SK-N-SH (cell line): ENCODE measurements around the gene DHRS4L2.
"Not testable (repeated sequence)": the region's sequence is repeated elsewhere in the genome, so short reads cannot be mapped to it uniquely, and the experiment has no call there.

Experiments used
- CHD2 ChIP-seq: fragments of 150-350 bp; IDR thresholded peaks from 2 replicates; pipeline ENCODE4 v1.6.1; 2018; ENCODE audit warnings: low read length; ENCODE audit not compliant: partially characterized antibody
- EP300 ChIP-seq, 2 experiments: IDR thresholded peaks; 2 replicates each; pipeline versions ENCODE4 v1.4.0 to v1.6.1; 2012; ENCODE audit warnings: borderline replicate concordance in 1 of 2, low read depth in 1 of 2, low read length in 1 of 2
- FOXM1 ChIP-seq: IDR thresholded peaks from 2 replicates; pipeline ENCODE4 v1.4.0; 2012; ENCODE audit warnings: low read depth, mild to moderate bottlenecking
- MXI1 ChIP-seq: IDR thresholded peaks from 2 replicates; pipeline ENCODE4 v1.6.1; 2012; ENCODE audit warnings: mild to moderate bottlenecking, low read depth, low read length, improper control_type of control experiment
- NFIC ChIP-seq: IDR thresholded peaks from 2 replicates; pipeline ENCODE4 v1.4.0; 2012; ENCODE audit warnings: borderline replicate concordance
- NRF1 ChIP-seq: IDR thresholded peaks from 2 replicates; pipeline ENCODE4 v1.6.1; 2012; ENCODE audit warnings: low read depth, mild to moderate bottlenecking, low read length
- POLR2AphosphoS5 ChIP-seq: IDR thresholded peaks from 2 replicates; pipeline ENCODE4 v1.6.1; 2012; ENCODE audit warnings: low read depth, low read length
- RAD21 ChIP-seq: IDR thresholded peaks from 2 replicates; pipeline ENCODE4 v1.6.1; 2012; ENCODE audit warnings: mild to moderate bottlenecking, low read length
- TAF1 ChIP-seq: IDR thresholded peaks from 2 replicates; pipeline ENCODE4 v1.6.1; 2012; ENCODE audit warnings: low read depth, mild to moderate bottlenecking, low read length, moderate library complexity, borderline replicate concordance
- TF ChIP-seq, protein P1 (sequence below): fragments of 200-600 bp; sonication (generic); IDR thresholded peaks from 2 replicates; pipeline ENCODE4 v1.6.1; 2017; ENCODE audit warnings: antibody characterized with exemption, mild to moderate bottlenecking, moderate library complexity
- TF ChIP-seq, protein P2 (sequence below): IDR thresholded peaks from 2 replicates; pipeline ENCODE4 v1.4.0; 2012; ENCODE audit warnings: low read depth
- TF ChIP-seq, protein P3 (sequence below): IDR thresholded peaks from 2 replicates; pipeline ENCODE4 v1.6.1; 2012; ENCODE audit warnings: mild to moderate bottlenecking, low read depth, low read length, moderate library complexity

DNA sequence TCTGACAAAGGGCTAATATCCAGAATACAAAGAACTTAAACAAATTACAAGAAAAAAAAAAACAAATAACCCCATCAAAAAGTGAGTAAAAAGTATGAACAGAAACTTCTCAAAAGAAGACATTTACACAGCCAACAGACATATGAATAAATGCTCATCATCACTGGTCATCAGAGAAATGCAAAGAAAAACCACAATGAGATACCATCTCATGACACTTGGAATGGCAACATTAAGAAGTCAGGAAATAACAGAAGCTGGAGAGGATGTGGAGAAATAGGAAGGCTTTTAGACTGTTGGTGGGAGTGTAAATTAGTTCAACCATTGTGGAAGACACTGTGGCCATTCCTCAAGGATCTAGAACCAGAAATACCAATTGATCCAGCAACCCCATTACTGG, 30.2 kb downstream of the DHRS4L2 start:
- TF ChIP-seq POLR2AphosphoS5; CHD2; FOXM1; RAD21; EP300 (IDR thresholded peaks at IDR 0.05; ENCODE audit: borderline replicate concordance in 1 of 2, low read depth in 1 of 2, low read length in 1 of 2); MXI1; NRF1; NFIC; TAF1: not testable (repeated sequence)
- TF ChIP-seq, protein P1, sequence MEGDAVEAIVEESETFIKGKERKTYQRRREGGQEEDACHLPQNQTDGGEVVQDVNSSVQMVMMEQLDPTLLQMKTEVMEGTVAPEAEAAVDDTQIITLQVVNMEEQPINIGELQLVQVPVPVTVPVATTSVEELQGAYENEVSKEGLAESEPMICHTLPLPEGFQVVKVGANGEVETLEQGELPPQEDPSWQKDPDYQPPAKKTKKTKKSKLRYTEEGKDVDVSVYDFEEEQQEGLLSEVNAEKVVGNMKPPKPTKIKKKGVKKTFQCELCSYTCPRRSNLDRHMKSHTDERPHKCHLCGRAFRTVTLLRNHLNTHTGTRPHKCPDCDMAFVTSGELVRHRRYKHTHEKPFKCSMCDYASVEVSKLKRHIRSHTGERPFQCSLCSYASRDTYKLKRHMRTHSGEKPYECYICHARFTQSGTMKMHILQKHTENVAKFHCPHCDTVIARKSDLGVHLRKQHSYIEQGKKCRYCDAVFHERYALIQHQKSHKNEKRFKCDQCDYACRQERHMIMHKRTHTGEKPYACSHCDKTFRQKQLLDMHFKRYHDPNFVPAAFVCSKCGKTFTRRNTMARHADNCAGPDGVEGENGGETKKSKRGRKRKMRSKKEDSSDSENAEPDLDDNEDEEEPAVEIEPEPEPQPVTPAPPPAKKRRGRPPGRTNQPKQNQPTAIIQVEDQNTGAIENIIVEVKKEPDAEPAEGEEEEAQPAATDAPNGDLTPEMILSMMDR, result not testable (repeated sequence)
- TF ChIP-seq, protein P2, sequence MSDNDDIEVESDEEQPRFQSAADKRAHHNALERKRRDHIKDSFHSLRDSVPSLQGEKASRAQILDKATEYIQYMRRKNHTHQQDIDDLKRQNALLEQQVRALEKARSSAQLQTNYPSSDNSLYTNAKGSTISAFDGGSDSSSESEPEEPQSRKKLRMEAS, result not testable (repeated sequence)
- TF ChIP-seq, protein P3, sequence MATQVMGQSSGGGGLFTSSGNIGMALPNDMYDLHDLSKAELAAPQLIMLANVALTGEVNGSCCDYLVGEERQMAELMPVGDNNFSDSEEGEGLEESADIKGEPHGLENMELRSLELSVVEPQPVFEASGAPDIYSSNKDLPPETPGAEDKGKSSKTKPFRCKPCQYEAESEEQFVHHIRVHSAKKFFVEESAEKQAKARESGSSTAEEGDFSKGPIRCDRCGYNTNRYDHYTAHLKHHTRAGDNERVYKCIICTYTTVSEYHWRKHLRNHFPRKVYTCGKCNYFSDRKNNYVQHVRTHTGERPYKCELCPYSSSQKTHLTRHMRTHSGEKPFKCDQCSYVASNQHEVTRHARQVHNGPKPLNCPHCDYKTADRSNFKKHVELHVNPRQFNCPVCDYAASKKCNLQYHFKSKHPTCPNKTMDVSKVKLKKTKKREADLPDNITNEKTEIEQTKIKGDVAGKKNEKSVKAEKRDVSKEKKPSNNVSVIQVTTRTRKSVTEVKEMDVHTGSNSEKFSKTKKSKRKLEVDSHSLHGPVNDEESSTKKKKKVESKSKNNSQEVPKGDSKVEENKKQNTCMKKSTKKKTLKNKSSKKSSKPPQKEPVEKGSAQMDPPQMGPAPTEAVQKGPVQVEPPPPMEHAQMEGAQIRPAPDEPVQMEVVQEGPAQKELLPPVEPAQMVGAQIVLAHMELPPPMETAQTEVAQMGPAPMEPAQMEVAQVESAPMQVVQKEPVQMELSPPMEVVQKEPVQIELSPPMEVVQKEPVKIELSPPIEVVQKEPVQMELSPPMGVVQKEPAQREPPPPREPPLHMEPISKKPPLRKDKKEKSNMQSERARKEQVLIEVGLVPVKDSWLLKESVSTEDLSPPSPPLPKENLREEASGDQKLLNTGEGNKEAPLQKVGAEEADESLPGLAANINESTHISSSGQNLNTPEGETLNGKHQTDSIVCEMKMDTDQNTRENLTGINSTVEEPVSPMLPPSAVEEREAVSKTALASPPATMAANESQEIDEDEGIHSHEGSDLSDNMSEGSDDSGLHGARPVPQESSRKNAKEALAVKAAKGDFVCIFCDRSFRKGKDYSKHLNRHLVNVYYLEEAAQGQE, result not testable (repeated sequence)
